Endothelial cell (in vitro differentiated cells): ENCODE data around the gene DUOXA2. TPM values are rescaled to one million over a fixed set of nuclear protein-coding genes. Genes with fewer than 3 reads are reported as not detected.
A peak's percentile ranks its signal among the peaks of the same experiment; 100 is the strongest.
"Not testable (repeated sequence)": the region's sequence is repeated elsewhere in the genome, so short reads cannot be mapped to it uniquely, and the experiment has no call there.

Source experiments
- DNase-seq: peaks from one replicate; pipeline ENCODE4 v3.0.0; 2021; ENCODE audit warnings: low spot score
- H3K27ac Mint-ChIP-seq: one replicate; pipeline ENCODE4 v1.8.0; 2021; ENCODE audit warnings: mixed read lengths, inconsistent platforms; ENCODE audit not compliant: unreplicated experiment
- H3K27me3 Mint-ChIP-seq: one replicate; pipeline ENCODE4 v1.8.0; 2021; ENCODE audit warnings: mild to moderate bottlenecking, moderate library complexity, mixed read lengths, inconsistent platforms; ENCODE audit not compliant: unreplicated experiment
- H3K36me3 Mint-ChIP-seq: one replicate; pipeline ENCODE4 v1.8.0; 2021; ENCODE audit warnings: mild to moderate bottlenecking, low read depth, mixed read lengths, inconsistent platforms; ENCODE audit not compliant: unreplicated experiment
- H3K4me1 Mint-ChIP-seq: one replicate; pipeline ENCODE4 v1.8.0; 2021; ENCODE audit warnings: mild to moderate bottlenecking, mixed read lengths, inconsistent platforms; ENCODE audit not compliant: unreplicated experiment
- H3K4me3 Mint-ChIP-seq: one replicate; pipeline ENCODE4 v1.8.0; 2021; ENCODE audit warnings: mild to moderate bottlenecking, mixed read lengths, inconsistent platforms; ENCODE audit not compliant: unreplicated experiment
- H3K9me3 Mint-ChIP-seq: one replicate; pipeline ENCODE4 v1.8.0; 2021; ENCODE audit warnings: mixed read lengths, inconsistent platforms; ENCODE audit not compliant: unreplicated experiment
- total RNA-seq: library from RNA; stranded (reverse); fragmentation: NEBNext Ultra II Directional; extraction: Animal tissue kit (Norgen Biotek cat#: 25700); gene quantifications from one replicate; pipeline ENCODE4 v1.2.1, GENCODE V29; 2021; ENCODE audit not compliant: unreplicated experiment
- TF ChIP-seq, protein P1 (sequence below): fragments of 200-600 bp; sonication (generic); IDR thresholded peaks from one replicate; pipeline ENCODE4 v1.5.0; 2021; ENCODE audit warnings: antibody characterized with exemption; ENCODE audit not compliant: unreplicated experiment

Gene DUOXA2
- total RNA-seq, 1 donor from 2014 or later: not detected

DNA sequence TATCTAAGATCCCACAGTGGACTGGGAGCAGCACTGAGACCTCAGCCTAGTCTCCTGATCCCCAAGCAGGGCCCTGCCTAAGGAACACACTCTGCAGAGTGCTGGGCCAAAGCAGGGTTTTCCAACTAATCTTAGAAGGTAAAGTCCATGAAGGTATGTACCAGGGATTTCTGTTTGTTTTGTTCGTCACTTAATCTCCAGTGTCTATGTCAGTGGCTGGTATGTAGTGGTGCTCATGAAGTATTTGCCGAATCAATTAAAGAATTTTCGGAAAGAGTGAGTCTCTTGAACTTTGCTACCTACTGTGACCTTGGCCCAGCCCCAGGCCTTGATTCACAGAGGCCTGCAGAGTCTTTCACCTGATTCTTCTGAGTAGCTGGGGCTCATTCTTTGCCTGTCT is 17.4 kb downstream of the DUOXA2 start:
- DNase-seq: no peak
- H3K27me3 Mint-ChIP-seq: peaks cover 46% of the 10 kb centered on the region
- TF ChIP-seq, protein P1, sequence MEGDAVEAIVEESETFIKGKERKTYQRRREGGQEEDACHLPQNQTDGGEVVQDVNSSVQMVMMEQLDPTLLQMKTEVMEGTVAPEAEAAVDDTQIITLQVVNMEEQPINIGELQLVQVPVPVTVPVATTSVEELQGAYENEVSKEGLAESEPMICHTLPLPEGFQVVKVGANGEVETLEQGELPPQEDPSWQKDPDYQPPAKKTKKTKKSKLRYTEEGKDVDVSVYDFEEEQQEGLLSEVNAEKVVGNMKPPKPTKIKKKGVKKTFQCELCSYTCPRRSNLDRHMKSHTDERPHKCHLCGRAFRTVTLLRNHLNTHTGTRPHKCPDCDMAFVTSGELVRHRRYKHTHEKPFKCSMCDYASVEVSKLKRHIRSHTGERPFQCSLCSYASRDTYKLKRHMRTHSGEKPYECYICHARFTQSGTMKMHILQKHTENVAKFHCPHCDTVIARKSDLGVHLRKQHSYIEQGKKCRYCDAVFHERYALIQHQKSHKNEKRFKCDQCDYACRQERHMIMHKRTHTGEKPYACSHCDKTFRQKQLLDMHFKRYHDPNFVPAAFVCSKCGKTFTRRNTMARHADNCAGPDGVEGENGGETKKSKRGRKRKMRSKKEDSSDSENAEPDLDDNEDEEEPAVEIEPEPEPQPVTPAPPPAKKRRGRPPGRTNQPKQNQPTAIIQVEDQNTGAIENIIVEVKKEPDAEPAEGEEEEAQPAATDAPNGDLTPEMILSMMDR: no peak
- H3K4me1 Mint-ChIP-seq: peaks cover 7% of the 10 kb centered on the region
- peaks cover 8% of the 10 kb centered on the region for H3K36me3 Mint-ChIP-seq
- H3K9me3 Mint-ChIP-seq: no peaks in the 10 kb centered on the region
- peak overlapping the region; percentile 23 for H3K4me3 Mint-ChIP-seq
- no peak overlapping the region for H3K27ac Mint-ChIP-seq

DNA sequence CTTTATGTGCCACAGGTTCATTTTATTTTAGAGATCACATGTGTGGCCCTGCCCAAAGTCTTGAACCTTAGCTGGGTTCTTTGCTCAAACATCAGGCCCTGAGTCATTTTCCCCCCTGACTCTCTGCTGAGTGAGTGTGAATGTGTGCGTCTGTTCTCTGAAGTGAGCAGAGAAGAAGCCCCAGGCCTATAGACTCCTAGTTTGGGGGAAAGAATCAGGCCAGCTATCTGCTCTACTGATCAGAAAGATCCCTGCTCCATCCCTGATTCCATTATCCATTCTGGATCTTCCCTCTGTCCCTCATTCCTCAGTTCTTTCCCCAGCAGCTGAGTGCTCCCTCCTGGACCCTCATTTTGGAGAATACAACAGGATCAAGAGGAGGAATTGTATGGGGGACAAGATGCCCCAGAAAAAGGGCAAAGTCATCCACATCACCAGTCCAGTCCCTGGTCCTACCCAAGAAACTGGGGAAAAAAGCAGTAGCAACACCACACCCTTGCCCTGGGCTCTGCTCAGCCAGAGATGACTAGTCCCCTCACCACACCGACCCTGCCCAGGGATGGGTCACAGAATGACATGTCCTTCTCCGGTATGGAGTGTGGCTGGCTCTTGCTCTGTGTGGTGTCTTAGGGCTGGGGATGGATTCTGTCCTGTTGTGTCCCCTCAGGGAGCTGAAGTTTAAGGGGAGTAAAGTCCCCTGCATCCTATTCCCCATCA is 18.9 kb downstream of the DUOXA2 start:
- no peak for DNase-seq
- no peaks in the 10 kb centered on the region for H3K9me3 Mint-ChIP-seq
- H3K27ac Mint-ChIP-seq: no peak overlapping the region
- H3K27me3 Mint-ChIP-seq: peaks cover 45% of the 10 kb centered on the region
- no peak overlapping the region for H3K4me3 Mint-ChIP-seq
- peaks cover 8% of the 10 kb centered on the region for H3K36me3 Mint-ChIP-seq
- peaks cover 7% of the 10 kb centered on the region for H3K4me1 Mint-ChIP-seq
- TF ChIP-seq, protein P1: no peak

DNA sequence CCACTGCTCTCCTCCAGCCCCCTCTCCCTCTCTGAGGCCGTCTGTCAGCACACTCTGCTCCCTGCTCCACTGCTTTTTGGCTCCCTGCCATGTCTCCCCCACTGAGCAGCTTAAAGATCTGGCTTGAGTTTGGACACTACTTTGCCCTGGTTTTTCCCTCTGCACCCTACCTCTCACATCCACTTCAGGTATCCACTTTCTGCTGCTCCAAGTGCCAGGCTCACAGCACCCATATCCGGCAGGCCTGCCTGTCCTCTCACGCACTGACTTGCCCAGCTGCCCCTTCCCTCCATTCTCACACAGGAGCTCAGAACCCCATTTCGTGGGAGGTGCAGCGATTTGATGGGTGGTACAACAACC is 19.4 kb downstream of the DUOXA2 start:
- H3K36me3 Mint-ChIP-seq: peaks cover 8% of the 10 kb centered on the region
- H3K4me1 Mint-ChIP-seq: peaks cover 7% of the 10 kb centered on the region
- peaks cover 42% of the 10 kb centered on the region for H3K27me3 Mint-ChIP-seq
- no peak overlapping the region for H3K4me3 Mint-ChIP-seq
- DNase-seq: no peak
- TF ChIP-seq, protein P1: no peak
- H3K9me3 Mint-ChIP-seq: no peaks in the 10 kb centered on the region
- H3K27ac Mint-ChIP-seq: no peak overlapping the region

DNA sequence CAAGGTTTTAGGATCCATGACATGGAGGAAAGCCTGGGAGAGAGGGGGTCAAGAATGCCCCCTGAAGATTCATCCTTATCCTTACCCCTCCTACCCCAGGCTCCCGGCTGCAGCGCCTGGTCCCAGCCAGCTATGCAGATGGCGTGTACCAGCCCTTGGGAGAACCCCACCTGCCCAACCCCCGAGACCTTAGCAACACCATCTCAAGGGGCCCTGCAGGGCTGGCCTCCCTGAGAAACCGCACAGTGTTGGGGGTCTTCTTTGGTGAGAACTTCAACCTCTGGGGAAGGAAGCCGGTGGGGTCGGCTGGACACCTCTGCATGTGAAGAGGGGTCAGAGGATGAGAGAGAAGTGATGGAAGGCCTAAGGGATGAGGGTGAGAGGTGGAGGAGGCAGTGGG is 19.9 kb downstream of the DUOXA2 start:
- Mint-ChIP-seq H3K4me3 (no peak overlapping the region), H3K27ac (no peak overlapping the region), H3K4me1 (peaks cover 5% of the 10 kb centered on the region), H3K9me3 (no peaks in the 10 kb centered on the region), H3K27me3 (peaks cover 37% of the 10 kb centered on the region), H3K36me3 (peaks cover 8% of the 10 kb centered on the region)
- TF ChIP-seq, protein P1: no peak
- no peak for DNase-seq

DNA sequence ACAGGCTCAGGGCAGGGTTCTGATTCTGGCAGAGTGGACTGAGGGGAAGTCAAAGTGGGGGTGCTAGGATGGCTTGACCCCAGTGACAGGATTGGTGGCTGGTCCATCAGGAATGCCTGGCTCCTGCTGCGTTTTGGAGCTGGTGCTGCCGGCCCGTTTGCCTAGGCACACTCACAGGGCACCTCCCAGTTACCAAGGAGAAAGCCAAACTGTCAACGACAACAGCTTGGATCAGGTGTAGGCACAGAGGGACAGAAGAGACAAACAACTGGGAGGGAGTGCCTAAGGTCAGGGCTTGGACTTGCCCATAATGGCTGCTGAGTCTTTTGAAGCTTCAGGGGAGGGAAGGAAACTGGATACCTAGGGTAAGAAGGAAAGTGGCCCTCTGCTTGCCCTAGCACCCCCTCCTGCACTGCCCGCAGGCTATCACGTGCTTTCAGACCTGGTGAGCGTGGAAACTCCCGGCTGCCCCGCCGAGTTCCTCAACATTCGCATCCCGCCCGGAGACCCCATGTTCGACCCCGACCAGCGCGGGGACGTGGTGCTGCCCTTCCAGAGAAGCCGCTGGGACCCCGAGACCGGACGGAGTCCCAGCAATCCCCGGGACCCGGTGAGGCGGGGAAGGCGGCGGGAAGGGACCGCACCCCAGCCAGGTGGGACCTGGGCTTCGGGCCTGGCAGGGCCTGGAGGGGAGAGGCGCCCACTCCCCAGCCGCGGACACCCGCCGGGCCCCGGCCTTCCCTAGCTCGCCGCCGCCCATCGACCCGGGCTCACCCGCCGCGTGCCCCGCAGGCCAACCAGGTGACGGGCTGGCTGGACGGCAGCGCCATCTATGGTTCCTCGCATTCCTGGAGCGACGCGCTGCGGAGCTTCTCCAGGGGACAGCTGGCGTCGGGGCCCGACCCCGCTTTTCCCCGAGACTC is 20.8 kb downstream of the DUOXA2 start:
- peaks cover 37% of the 10 kb centered on the region for H3K27me3 Mint-ChIP-seq
- H3K9me3 Mint-ChIP-seq: no peaks in the 10 kb centered on the region
- TF ChIP-seq, protein P1: no peak
- no peak overlapping the region for H3K4me3 Mint-ChIP-seq
- peak; percentile 47 for DNase-seq
- peak overlapping the region; percentile 70 for H3K27ac Mint-ChIP-seq
- H3K4me1 Mint-ChIP-seq: peaks cover 5% of the 10 kb centered on the region
- peaks cover 8% of the 10 kb centered on the region for H3K36me3 Mint-ChIP-seq

DNA sequence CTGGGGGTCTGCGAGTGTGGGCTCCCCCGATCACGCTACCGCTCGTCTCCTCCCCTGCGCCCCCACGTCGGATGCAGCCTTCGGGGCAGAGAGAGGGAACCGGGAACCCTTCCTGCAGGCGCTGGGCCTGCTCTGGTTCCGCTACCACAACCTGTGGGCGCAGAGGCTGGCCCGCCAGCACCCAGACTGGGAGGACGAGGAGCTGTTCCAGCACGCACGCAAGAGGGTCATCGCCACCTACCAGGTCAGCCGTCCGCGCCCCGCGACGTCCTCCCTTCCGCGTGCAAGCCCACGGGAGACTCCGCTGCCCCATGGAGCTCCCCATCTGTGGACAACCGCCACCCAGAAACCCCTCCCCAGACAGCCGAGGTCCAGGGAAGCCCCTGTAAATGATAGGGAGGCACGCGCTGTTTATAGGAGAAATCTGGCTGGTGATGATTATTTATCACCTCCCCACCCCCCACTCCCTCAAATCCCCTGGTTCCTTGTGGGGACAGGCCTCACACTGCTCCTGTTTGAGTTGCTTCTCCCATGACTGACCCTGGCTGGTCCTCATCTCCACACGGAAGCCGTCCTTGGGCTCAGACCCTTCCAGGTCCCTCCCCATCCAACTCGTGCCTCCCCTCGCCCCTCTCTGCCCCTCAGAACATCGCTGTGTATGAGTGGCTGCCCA is 21.7 kb downstream of the DUOXA2 start:
- peaks cover 31% of the 10 kb centered on the region for H3K27me3 Mint-ChIP-seq
- not testable (repeated sequence) for H3K27ac Mint-ChIP-seq, H3K4me3 Mint-ChIP-seq, DNase-seq, H3K36me3 Mint-ChIP-seq, H3K9me3 Mint-ChIP-seq, H3K4me1 Mint-ChIP-seq
